Measurements from ENCODE around the gene PACS1.

The PACS1 gene

DNA sequence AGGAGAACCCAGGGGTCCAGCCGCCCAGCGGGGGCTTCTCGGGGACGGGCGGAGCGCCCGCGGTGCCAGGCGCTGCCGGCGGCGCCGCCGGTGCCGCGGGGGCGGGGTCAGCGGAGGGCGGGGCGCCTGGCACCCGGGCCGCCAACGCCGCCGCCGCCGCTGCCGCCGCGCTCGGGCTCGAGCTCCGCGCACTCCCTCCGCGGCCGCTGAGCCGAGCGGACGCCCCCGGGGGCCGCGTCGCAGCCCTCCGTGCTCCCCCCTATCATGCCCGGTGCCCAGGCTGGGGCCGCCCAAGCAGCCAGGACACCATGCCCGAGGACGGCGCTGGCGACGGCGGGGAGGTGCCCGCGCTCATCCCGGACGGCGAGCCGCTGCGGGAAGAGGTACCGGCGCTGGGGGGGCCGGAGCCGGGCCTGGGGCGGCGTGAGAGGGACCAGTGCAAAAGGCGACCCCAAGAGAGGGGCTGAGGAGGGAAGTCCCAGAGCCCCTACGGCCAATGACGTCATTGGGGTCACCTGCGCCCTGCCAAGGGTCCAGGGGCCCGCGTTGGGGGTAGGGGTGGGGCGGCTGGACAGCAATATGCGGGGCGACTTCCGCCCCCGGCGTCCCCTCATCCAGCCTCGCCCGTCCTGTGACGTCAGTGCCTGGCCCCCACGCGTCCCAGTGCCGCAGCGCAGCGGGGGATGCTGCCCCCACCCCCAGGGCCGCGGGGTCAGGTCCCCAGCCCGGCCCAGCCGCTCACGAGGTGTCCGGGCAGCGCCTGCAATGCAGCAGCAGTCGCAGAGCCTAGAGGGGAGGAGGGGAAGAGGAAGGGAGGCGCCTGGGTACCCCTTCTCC lies 221.9 kb downstream of the PACS1 start, which contains the start of gene TMEM151A:
Gene TMEM151A, plus strand, starts transcription at position 189 of the 837 bp plus-strand sequence. Its CDS starts 120 bp downstream, at position 309.
- TF ChIP-seq POLR2A (IDR thresholded peaks at IDR 0.05; ENCODE audit: low read depth, low read length) (no peak), POU2F2 (IDR thresholded peaks at IDR 0.05; ENCODE audit: low read depth, low read length) (no peak), POLR2AphosphoS5 (IDR thresholded peaks at IDR 0.05; ENCODE audit: low read depth, low read length) (no peak), TAF1 (IDR thresholded peaks at IDR 0.05; ENCODE audit: low read depth, low read length) (no peak), SPI1 (IDR thresholded peaks at IDR 0.05; ENCODE audit: low read depth, low read length) (no peak), PAX5 (IDR thresholded peaks at IDR 0.05; ENCODE audit: insufficient read depth, low read length, severe bottlenecking) (no peak)
- no peak for FAIRE-seq
- DNase-seq (ENCODE audit: insufficient read length, low spot score), result no peak

- FAIRE-seq, result no peak
- DNase-seq (ENCODE audit: insufficient read length, low spot score), result no peak
- TF ChIP-seq POLR2A (IDR thresholded peaks at IDR 0.05; ENCODE audit: low read depth, low read length) (no peak), SPI1 (IDR thresholded peaks at IDR 0.05; ENCODE audit: low read depth, low read length) (no peak), POLR2AphosphoS5 (IDR thresholded peaks at IDR 0.05; ENCODE audit: low read depth, low read length) (no peak), TAF1 (IDR thresholded peaks at IDR 0.05; ENCODE audit: low read depth, low read length) (no peak), PAX5 (IDR thresholded peaks at IDR 0.05; ENCODE audit: insufficient read depth, low read length, severe bottlenecking) (no peak), POU2F2 (IDR thresholded peaks at IDR 0.05; ENCODE audit: low read depth, low read length) (no peak)
Observed at GRCh38 chr11:66292543-66293332, 222.7 kb downstream of the PACS1 start.

DNA sequence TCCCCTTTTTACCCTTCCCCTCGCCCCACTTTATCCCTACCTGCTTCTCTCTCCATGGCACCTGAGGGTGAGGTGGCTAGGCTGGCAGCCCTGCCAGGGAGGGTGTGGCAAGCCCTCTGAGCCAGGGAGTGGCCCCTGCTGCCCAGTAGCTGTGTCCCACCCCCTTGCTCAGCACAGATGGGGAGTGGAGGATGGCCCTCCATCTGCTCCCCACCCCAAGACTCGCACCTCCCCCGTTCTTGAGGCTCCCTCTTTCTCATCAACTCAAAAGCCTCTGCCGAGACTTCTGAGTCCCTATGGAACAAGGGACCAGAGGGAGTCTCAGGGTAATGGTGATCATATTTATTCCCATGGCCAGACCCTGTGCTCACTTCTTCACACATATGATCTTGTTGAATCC lies 223.3 kb downstream of the PACS1 start:
- TF ChIP-seq PAX5 (IDR thresholded peaks at IDR 0.05; ENCODE audit: insufficient read depth, low read length, severe bottlenecking), result no peak
- TF ChIP-seq TAF1 (IDR thresholded peaks at IDR 0.05; ENCODE audit: low read depth, low read length), result no peak
- no peak for TF ChIP-seq POU2F2 (IDR thresholded peaks at IDR 0.05; ENCODE audit: low read depth, low read length)
- TF ChIP-seq POLR2A (IDR thresholded peaks at IDR 0.05; ENCODE audit: low read depth, low read length), result no peak
- no peak for TF ChIP-seq SPI1 (IDR thresholded peaks at IDR 0.05; ENCODE audit: low read depth, low read length)
- no peak for TF ChIP-seq POLR2AphosphoS5 (IDR thresholded peaks at IDR 0.05; ENCODE audit: low read depth, low read length)
- no peak for DNase-seq (ENCODE audit: insufficient read length, low spot score)
- no peak for FAIRE-seq

DNA sequence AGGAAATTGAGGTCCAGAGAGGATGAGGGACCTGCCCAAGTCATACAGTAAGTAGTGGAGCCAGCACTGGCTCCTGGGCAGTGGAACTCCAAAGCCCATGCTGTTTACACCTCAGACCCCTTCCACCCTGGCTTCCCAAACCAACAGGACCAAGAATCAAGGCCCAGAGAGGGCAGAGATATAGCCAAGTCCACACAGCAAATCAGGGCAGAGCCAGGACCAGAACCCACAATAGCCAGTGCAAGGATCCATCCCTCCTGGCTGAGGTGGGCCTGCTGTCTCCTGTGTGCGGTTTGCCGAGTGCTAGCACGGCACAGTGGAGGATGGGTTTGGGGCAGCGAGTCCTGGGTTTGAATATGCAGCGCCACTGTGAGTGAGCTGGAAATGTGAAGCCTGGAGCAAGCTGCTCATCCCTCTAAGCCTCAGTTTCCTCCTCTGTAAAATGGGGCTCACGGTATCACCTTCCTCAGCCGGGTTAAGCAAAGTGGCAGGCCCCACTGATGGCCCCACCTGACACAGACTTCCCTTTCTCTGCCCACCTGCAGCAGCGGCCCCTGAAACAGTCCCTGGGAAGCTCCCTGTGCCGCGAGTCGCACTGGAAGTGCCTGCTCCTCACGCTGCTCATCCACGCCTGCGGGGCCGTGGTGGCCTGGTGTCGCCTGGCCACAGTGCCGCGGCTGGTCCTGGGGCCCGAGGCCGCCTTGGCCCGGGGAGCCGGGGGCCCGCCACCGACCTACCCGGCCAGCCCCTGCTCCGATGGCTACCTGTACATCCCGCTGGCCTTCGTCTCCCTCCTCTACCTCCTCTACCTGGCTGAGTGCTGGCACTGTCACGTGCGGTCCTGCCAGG lies 223.9 kb downstream of the PACS1 start:
- DNase-seq (ENCODE audit: insufficient read length, low spot score) (no peak), FAIRE-seq (no peak)
- TF ChIP-seq PAX5 (IDR thresholded peaks at IDR 0.05; ENCODE audit: insufficient read depth, low read length, severe bottlenecking) (no peak), POLR2AphosphoS5 (IDR thresholded peaks at IDR 0.05; ENCODE audit: low read depth, low read length) (no peak)

Data from GM12891 (cell line).